Measurements from ENCODE around the gene FOXG1.

FOXG1 gene

GRCh38 chr14:28756269-28756883 is 10.2 kb upstream of the FOXG1 start:
- TF ChIP-seq CTCF (IDR thresholded peaks at IDR 0.05; ENCODE audit: unreplicated experiment in 3 of 3), result no peak
- H3K4me1 Mint-ChIP-seq, result peaks cover 15% of the 10 kb centered on the region
- peaks cover 6% of the 10 kb centered on the region for H3K9me3 Mint-ChIP-seq
- H3K27ac Mint-ChIP-seq, result no peak overlapping the region
- no peak overlapping the region for H3K4me3 Mint-ChIP-seq
- no peaks in the 10 kb centered on the region for H3K36me3 Mint-ChIP-seq (ENCODE audit: low read depth)
- H3K27me3 Mint-ChIP-seq (ENCODE audit: low read depth), result peaks cover 82% of the 10 kb centered on the region

GRCh38 chr14:28756884-28757570 is 9.6 kb upstream of the FOXG1 start:
- no peaks in the 10 kb centered on the region for H3K36me3 Mint-ChIP-seq (ENCODE audit: low read depth)

GRCh38 chr14:28757786-28758185 is 8.8 kb upstream of the FOXG1 start:
- peaks cover 15% of the 10 kb centered on the region for H3K4me1 Mint-ChIP-seq
- no peak for TF ChIP-seq CTCF (IDR thresholded peaks at IDR 0.05; ENCODE audit: unreplicated experiment in 3 of 3)
- peaks cover 9% of the 10 kb centered on the region for H3K9me3 Mint-ChIP-seq
- H3K27ac Mint-ChIP-seq, result no peak overlapping the region
- H3K4me3 Mint-ChIP-seq, result no peak overlapping the region
- peaks cover 92% of the 10 kb centered on the region for H3K27me3 Mint-ChIP-seq (ENCODE audit: low read depth)
- H3K36me3 Mint-ChIP-seq (ENCODE audit: low read depth), result no peaks in the 10 kb centered on the region

More at GRCh38 chr14:28756884-28757570, 9.6 kb upstream of the FOXG1 start:
- Mint-ChIP-seq H3K27ac (no peak overlapping the region), H3K4me1 (peaks cover 15% of the 10 kb centered on the region), H3K27me3 (ENCODE audit: low read depth) (peaks cover 84% of the 10 kb centered on the region), H3K9me3 (peaks cover 9% of the 10 kb centered on the region), H3K4me3 (peak overlapping the region in 1 of 3 experiments; percentile 21)
- peak; percentile 58 to 66 (median 59) for TF ChIP-seq CTCF (IDR thresholded peaks at IDR 0.05; ENCODE audit: unreplicated experiment in 3 of 3)

DNA sequence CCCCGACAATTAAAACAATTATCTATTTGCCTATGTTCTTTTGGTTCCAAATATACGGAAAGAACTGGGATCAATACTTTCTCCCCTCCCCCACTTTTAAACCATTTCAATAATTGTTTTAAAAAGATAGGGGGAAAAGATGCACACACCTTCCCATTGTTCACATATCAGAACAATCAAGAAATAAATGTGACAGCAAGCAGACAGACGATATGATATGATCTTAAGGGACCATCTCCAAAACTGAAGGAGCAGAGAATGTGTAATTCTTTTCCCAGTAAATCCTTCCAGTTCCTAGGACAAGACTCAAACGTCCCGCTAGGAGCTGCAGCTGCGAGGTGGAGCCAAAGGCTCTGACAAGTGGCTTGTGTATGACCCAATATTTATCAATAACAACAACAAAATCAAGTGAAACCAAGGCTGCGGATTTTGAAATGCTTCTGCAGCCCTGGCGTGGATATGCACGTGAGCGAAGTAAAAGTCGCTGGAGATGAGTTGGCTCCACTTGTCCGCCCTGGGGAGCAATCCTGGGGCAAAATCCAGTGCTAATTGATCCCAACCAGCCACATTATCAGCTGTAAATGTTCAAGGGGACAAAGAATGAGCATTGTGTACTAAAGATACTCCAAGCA is 8.2 kb upstream of the FOXG1 start:
- H3K4me3 Mint-ChIP-seq, result peak overlapping the region in 1 of 3 experiments; percentile 53
- H3K4me1 Mint-ChIP-seq, result peaks cover 15% of the 10 kb centered on the region
- H3K27me3 Mint-ChIP-seq (ENCODE audit: low read depth), result peaks cover 97% of the 10 kb centered on the region
- peaks cover 9% of the 10 kb centered on the region for H3K9me3 Mint-ChIP-seq
- no peak for TF ChIP-seq CTCF (IDR thresholded peaks at IDR 0.05; ENCODE audit: unreplicated experiment in 3 of 3)
- no peak overlapping the region for H3K27ac Mint-ChIP-seq
- no peaks in the 10 kb centered on the region for H3K36me3 Mint-ChIP-seq (ENCODE audit: low read depth)

- H3K4me1 Mint-ChIP-seq, result peaks cover 15% of the 10 kb centered on the region
- H3K27ac Mint-ChIP-seq, result no peak overlapping the region
- peak overlapping the region; percentile 38 to 57 (median 53) for H3K4me3 Mint-ChIP-seq
- H3K27me3 Mint-ChIP-seq (ENCODE audit: low read depth), result peaks cover 100% of the 10 kb centered on the region
- no peak for TF ChIP-seq CTCF (IDR thresholded peaks at IDR 0.05; ENCODE audit: unreplicated experiment in 3 of 3)
- H3K36me3 Mint-ChIP-seq (ENCODE audit: low read depth), result no peaks in the 10 kb centered on the region
- H3K9me3 Mint-ChIP-seq, result peaks cover 9% of the 10 kb centered on the region
Measured at GRCh38 chr14:28758885-28759652, 7.5 kb upstream of the FOXG1 start.

Measured in nephron (organoid).